Activated T-cell treated with anti-CD3 and anti-CD28 coated beads for 4 hours (primary cell): ENCODE data around the gene TMEM38B.
"Not testable (repeated sequence)": the region's sequence is repeated elsewhere in the genome, so short reads cannot be mapped to it uniquely, and the experiment has no call there.

ENCODE experiments used
- DNase-seq: peaks from one replicate; pipeline ENCODE4 v3.0.0-alpha.2; 2020

Gene TMEM38B

GRCh38 chr9:105728230-105728629, 33.9 kb downstream of the TMEM38B start:
- DNase-seq = not testable (repeated sequence)

GRCh38 chr9:105731420-105731819, 37.1 kb downstream of the TMEM38B start:
- not testable (repeated sequence) for DNase-seq

- DNase-seq = no peak
Measured at GRCh38 chr9:105735366-105735765, 41.0 kb downstream of the TMEM38B start.

GRCh38 chr9:105737205-105737604, 42.9 kb downstream of the TMEM38B start:
- DNase-seq = no peak

- DNase-seq = no peak
Measured at GRCh38 chr9:105742088-105742487, 47.7 kb downstream of the TMEM38B start.

- DNase-seq = not testable (repeated sequence)
Measured at GRCh38 chr9:105747325-105747724, 53.0 kb downstream of the TMEM38B start.

- no peak for DNase-seq
Measured at GRCh38 chr9:105751761-105752160, 57.4 kb downstream of the TMEM38B start.

GRCh38 chr9:105757496-105758251, 63.3 kb downstream of the TMEM38B start:
- no peak for DNase-seq

GRCh38 chr9:105760053-105760452, 65.7 kb downstream of the TMEM38B start:
- no peak for DNase-seq

- DNase-seq = not testable (repeated sequence)
Measured at GRCh38 chr9:105782561-105783494, 88.5 kb downstream of the TMEM38B start.

GRCh38 chr9:105783495-105783872, 89.1 kb downstream of the TMEM38B start:
- DNase-seq = not testable (repeated sequence)

GRCh38 chr9:105786796-105787195, 92.5 kb downstream of the TMEM38B start:
- DNase-seq = not testable (repeated sequence)

GRCh38 chr9:105816202-105816744, 121.9 kb downstream of the TMEM38B start:
- DNase-seq = no peak

GRCh38 chr9:105816981-105817380, 122.6 kb downstream of the TMEM38B start:
- DNase-seq = no peak

GRCh38 chr9:105818903-105819302, 124.6 kb downstream of the TMEM38B start:
- no peak for DNase-seq

GRCh38 chr9:105822814-105823213, 128.5 kb downstream of the TMEM38B start:
- DNase-seq = no peak
